ENCODE measurements around the gene CFAP46. TPM values are rescaled to one million over a fixed set of nuclear protein-coding genes. Genes with fewer than 3 reads are reported as not detected.

CFAP46 gene
- total and polyA plus RNA-seq, 2 of the 4 experiments (the other 2 are of a cell fraction): 1.3 to 1.8 TPM

GRCh38 chr10:132983252-132984007 lies 41.1 kb upstream of the CFAP46 start:
- Histone ChIP-seq H4K8ac (ENCODE audit: low read depth in 2 of 2, low read length in 2 of 2) (no peak overlapping the region), H2BK5ac (ENCODE audit: low read depth, low read length, poor library complexity, severe bottlenecking) (no peak overlapping the region), H3K9ac (ENCODE audit: low read depth, low read length) (no peak overlapping the region), H2AK9ac (replicated peaks; ENCODE audit: low read depth, low read length, poor library complexity) (no peak overlapping the region), H2BK20ac (ENCODE audit: low read depth, low read length) (no peak overlapping the region), H3K27ac (ENCODE audit: insufficient read depth, low read length) (no peak overlapping the region), H3K9me3 (ENCODE audit: control insufficient read depth, insufficient read depth, low read length) (no peaks in the 10 kb centered on the region), H3K79me1 (ENCODE audit: low read depth in 1 of 2, low read length in 2 of 2) (no peaks in the 10 kb centered on the region), H4K5ac (ENCODE audit: low read depth, low read length) (no peak overlapping the region), H3K23ac (ENCODE audit: low read depth, low read length) (no peak overlapping the region), H2BK15ac (ENCODE audit: low read depth, low read length) (no peak overlapping the region), H3K18ac (ENCODE audit: low read depth, low read length) (no peak overlapping the region), H3K4me3 (ENCODE audit: insufficient read depth, low read depth, low read length) (no peak overlapping the region), H3K4me1 (ENCODE audit: control insufficient read depth, insufficient read depth, low read length) (no peaks in the 10 kb centered on the region), H3K4me2 (ENCODE audit: low read depth, low read length) (no peak overlapping the region), H3K36me3 (ENCODE audit: control insufficient read depth, insufficient read depth, low read length) (no peaks in the 10 kb centered on the region), H3K4ac (ENCODE audit: low read depth, low read length) (no peak overlapping the region), H4K91ac (ENCODE audit: insufficient read depth, low read depth, low read length) (no peak overlapping the region), H4K20me1 (ENCODE audit: insufficient read depth, low read length) (no peaks in the 10 kb centered on the region), H3K27me3 (ENCODE audit: control insufficient read depth, insufficient read depth, low read length) (peaks cover 7% of the 10 kb centered on the region; the same call in 1 of the 2 replicates), H2AK5ac (ENCODE audit: low read depth, low read length) (no peak overlapping the region), H2AFZ (replicated peaks; ENCODE audit: low read length, poor library complexity) (no peak overlapping the region), H3K9me1 (ENCODE audit: insufficient read depth, low read length) (no peaks in the 10 kb centered on the region), H2BK120ac (ENCODE audit: low read depth, low read length) (no peak overlapping the region), H3K56ac (ENCODE audit: extremely low read depth, insufficient read depth, low read length) (no peak overlapping the region), H3K14ac (replicated peaks; ENCODE audit: low read depth, low read length) (no peak overlapping the region)
- no peak for TF ChIP-seq MAFK (IDR thresholded peaks at IDR 0.05; ENCODE audit: low read depth, low read length)
- TF ChIP-seq BHLHE40 (IDR thresholded peaks at IDR 0.05; ENCODE audit: low read depth, low read length): no peak
- no peak for TF ChIP-seq USF2 (IDR thresholded peaks at IDR 0.05; ENCODE audit: low read depth, low read length)
- no peak for TF ChIP-seq RCOR1 (IDR thresholded peaks at IDR 0.05; ENCODE audit: insufficient replicate concordance, low read length)
- no peak for TF ChIP-seq CTCF (conservative IDR thresholded peaks at IDR 0.05; ENCODE audit: low read depth, low read length)
- no peak for TF ChIP-seq CEBPB (IDR thresholded peaks at IDR 0.05; ENCODE audit: low read depth, low read length)
- no peak for TF ChIP-seq SMC3 (IDR thresholded peaks at IDR 0.05; ENCODE audit: low read depth, low read length)
- no peak for TF ChIP-seq FOS (IDR thresholded peaks at IDR 0.05; ENCODE audit: low read depth, low read length)
- no peak for TF ChIP-seq ELK1 (IDR thresholded peaks at IDR 0.05; ENCODE audit: borderline replicate concordance, low read depth, low read length)
- no peak for TF ChIP-seq POLR2A (IDR thresholded peaks at IDR 0.05; ENCODE audit: low read depth, low read length)
- TF ChIP-seq NFE2L2 (IDR thresholded peaks at IDR 0.05; ENCODE audit: low read depth, low read length): no peak
- no peak for TF ChIP-seq MXI1 (IDR thresholded peaks at IDR 0.05; ENCODE audit: borderline replicate concordance, low read depth, low read length)
- TF ChIP-seq MAZ (IDR thresholded peaks at IDR 0.05; ENCODE audit: borderline replicate concordance, low read depth, low read length): no peak
- CTCF ChIA-PET: no interaction called here
- in situ Hi-C loops (cut with MboI; ENCODE audit: low sequenced_read_pairs): no loop called here
- POLR2A ChIA-PET (ENCODE audit: unreplicated experiment): no interaction called here
- WGBS, 2 experiments (ENCODE audit: extremely low coverage in 2 of 2, insufficient read length in 1 of 2): 87% methylated on average over 19 of the region's 42 CpGs; no CpG with 5 or more reads in 1 of the 2 experiments
- DNase-seq (no peak), ATAC-seq (ENCODE audit: low read depth) (no peak)
- BruUV-seq (replicated peaks): no TSS peak
- dilution Hi-C loops (cut with HindIII; ENCODE audit: low sequenced_read_pairs, unreplicated experiment): no loop called here
- intact Hi-C loops (cut with micrococcal nuclease): no loop called here
